ENCODE measurements around the gene FAXC.

Gene FAXC

DNA sequence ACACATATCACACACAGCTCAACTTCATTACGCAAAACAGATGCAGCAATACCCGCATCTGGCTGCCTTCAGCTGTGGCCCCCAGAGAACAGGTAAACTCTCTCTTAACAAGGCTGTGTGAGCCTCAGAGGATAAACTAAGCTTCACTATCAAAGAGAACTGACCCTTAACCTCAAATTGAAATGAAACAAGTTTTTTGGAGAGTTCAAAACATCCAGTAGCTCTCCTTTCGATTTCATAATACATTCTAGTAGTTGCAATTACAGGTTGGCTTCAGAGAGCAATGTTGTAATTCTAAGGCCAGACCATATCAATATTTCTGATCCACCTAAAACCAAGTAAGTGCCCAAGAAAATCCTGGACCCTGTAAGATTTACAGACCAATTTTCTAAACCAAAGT is 113.5 kb downstream of the FAXC start:
- no peaks in the 10 kb centered on the region for H3K36me3 ChIP-seq (ENCODE audit: insufficient read depth, low read depth, low read length)
- no peak overlapping the region for H3K27ac ChIP-seq (ENCODE audit: low read length)
- H3K4me3 ChIP-seq (ENCODE audit: low read length) = no peak overlapping the region
- no peaks in the 10 kb centered on the region for H3K27me3 ChIP-seq (ENCODE audit: insufficient read depth, low read length)
- H3K9me3 ChIP-seq (ENCODE audit: insufficient read depth, low read depth, low read length) = no peaks in the 10 kb centered on the region
- H3K4me1 ChIP-seq (ENCODE audit: insufficient read depth, low read length) = no peaks in the 10 kb centered on the region
- H3K9ac ChIP-seq (ENCODE audit: low read depth, low read length) = no peak overlapping the region

DNA sequence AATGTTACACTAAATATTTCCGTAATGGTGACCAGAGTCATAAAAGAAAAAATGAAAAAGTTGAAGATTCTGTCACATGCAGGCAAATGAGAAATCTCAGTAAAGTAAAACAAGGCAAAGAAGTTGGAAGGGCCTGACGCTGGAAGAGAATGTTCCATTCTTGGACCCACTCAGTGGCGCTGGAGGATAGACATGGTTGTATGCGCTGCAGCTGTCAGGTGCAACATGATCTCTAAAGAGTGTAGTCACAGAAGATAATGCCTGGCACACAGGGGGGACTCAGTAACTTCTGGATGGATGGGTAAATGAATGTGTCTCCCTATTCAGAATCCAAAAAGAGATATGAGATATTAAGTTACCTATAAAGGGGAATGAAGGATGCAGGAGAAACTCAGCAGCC is 116.3 kb downstream of the FAXC start:
- H3K4me1 ChIP-seq (ENCODE audit: insufficient read depth, low read length) = no peaks in the 10 kb centered on the region
- H3K9me3 ChIP-seq (ENCODE audit: insufficient read depth, low read depth, low read length) = no peaks in the 10 kb centered on the region
- no peak overlapping the region for H3K27ac ChIP-seq (ENCODE audit: low read length)
- H3K27me3 ChIP-seq (ENCODE audit: insufficient read depth, low read length) = no peaks in the 10 kb centered on the region
- H3K36me3 ChIP-seq (ENCODE audit: insufficient read depth, low read depth, low read length) = no peaks in the 10 kb centered on the region
- H3K9ac ChIP-seq (ENCODE audit: low read depth, low read length) = no peak overlapping the region
- H3K4me3 ChIP-seq (ENCODE audit: low read length) = no peak overlapping the region

DNA sequence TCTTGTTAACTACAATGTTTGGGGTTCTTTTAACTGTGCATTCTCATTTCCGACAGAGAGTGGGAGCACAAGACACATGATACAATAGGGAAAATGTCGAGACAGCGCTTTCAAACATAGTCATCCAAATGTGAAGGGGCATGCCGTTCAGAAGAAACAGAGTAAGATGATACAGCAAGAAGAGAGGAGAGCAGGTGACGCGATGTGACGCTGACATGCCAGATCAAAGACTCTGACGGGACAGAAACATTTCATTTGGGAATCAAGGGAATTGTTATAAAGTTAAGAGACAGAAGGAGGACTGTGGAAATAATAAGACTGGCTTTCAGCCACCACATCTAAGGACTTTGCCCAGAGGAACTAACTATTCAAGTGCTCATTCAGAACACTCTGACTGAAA is 117.4 kb downstream of the FAXC start:
- Histone ChIP-seq H3K27ac (ENCODE audit: low read length) (no peak overlapping the region), H3K9me3 (ENCODE audit: insufficient read depth, low read depth, low read length) (no peaks in the 10 kb centered on the region), H3K36me3 (ENCODE audit: insufficient read depth, low read depth, low read length) (no peaks in the 10 kb centered on the region), H3K4me1 (ENCODE audit: insufficient read depth, low read length) (no peaks in the 10 kb centered on the region), H3K27me3 (ENCODE audit: insufficient read depth, low read length) (no peaks in the 10 kb centered on the region), H3K4me3 (ENCODE audit: low read length) (no peak overlapping the region), H3K9ac (ENCODE audit: low read depth, low read length) (no peak overlapping the region)

DNA sequence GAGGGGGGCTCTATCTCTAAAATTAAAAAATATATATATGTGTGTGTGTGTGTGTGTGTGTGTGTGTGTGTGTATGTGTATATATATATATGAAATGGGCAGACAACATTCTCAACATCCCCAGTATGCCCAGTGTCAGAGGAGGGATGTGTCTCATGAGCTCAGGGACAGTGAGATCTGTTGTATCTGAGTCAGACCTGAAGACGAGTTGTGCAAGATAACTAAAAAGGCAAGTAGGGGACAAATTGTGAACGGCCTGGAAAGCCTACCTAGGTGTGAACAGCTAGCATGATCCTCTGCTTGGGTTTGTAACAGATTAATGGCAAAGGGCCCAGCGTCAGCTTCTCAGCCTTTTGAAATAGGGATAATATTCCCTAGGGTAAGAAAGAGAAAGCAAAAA is 124.3 kb downstream of the FAXC start:
- no peak overlapping the region for H3K27ac ChIP-seq (ENCODE audit: low read length)
- no peaks in the 10 kb centered on the region for H3K36me3 ChIP-seq (ENCODE audit: insufficient read depth, low read depth, low read length)
- peaks cover 2% of the 10 kb centered on the region; the same call in 1 of the 2 replicates for H3K4me1 ChIP-seq (ENCODE audit: insufficient read depth, low read length)
- H3K9ac ChIP-seq (ENCODE audit: low read depth, low read length) = no peak overlapping the region
- no peaks in the 10 kb centered on the region for H3K9me3 ChIP-seq (ENCODE audit: insufficient read depth, low read depth, low read length)
- no peak overlapping the region for H3K4me3 ChIP-seq (ENCODE audit: low read length)
- no peaks in the 10 kb centered on the region for H3K27me3 ChIP-seq (ENCODE audit: insufficient read depth, low read length)
